Activated CD8-positive, alpha-beta memory T cell treated with anti-CD3 and anti-CD28 coated beads for 24 hours (primary cell): ENCODE results near the gene SLC17A5.
A peak's percentile ranks its signal among the peaks of the same experiment; 100 is the strongest.
"Not testable (repeated sequence)": the region's sequence is repeated elsewhere in the genome, so short reads cannot be mapped to it uniquely, and the experiment has no call there.

Experiments used
- DNase-seq: peaks from one replicate; pipeline ENCODE4 v3.0.0-alpha.2; 2020

SLC17A5 gene, protein sequence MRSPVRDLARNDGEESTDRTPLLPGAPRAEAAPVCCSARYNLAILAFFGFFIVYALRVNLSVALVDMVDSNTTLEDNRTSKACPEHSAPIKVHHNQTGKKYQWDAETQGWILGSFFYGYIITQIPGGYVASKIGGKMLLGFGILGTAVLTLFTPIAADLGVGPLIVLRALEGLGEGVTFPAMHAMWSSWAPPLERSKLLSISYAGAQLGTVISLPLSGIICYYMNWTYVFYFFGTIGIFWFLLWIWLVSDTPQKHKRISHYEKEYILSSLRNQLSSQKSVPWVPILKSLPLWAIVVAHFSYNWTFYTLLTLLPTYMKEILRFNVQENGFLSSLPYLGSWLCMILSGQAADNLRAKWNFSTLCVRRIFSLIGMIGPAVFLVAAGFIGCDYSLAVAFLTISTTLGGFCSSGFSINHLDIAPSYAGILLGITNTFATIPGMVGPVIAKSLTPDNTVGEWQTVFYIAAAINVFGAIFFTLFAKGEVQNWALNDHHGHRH

GRCh38 chr6:73653571-73654424 lies at the start of gene SLC17A5:
TSS of gene SLC17A5 (minus strand) at chr6:73653992. CDS start at chr6:73653886, 106 bp downstream.
- peak; percentile 96 for DNase-seq

DNA sequence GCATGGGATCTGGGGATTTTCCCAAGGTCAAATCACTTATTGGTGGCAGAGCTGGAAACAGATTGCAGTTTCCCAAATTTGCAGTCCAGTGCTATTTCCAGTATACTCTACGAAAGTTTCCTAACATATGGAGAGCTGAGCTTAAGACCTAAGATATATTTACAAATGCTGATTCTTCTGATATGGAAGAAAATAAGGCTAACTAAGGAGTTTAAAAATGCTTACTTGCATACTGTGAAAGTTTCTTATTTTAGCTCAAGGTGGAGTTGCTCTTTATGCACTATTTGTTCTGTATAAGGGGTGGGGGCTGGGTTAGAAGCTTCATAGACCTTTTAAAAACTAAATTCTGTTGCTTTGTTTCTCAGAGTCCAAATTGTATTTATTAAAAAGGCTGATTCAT lies 49.7 kb upstream of the SLC17A5 start:
- no peak for DNase-seq

GRCh38 chr6:73702444-73702843 lies 48.7 kb upstream of the SLC17A5 start:
- DNase-seq = no peak

DNA sequence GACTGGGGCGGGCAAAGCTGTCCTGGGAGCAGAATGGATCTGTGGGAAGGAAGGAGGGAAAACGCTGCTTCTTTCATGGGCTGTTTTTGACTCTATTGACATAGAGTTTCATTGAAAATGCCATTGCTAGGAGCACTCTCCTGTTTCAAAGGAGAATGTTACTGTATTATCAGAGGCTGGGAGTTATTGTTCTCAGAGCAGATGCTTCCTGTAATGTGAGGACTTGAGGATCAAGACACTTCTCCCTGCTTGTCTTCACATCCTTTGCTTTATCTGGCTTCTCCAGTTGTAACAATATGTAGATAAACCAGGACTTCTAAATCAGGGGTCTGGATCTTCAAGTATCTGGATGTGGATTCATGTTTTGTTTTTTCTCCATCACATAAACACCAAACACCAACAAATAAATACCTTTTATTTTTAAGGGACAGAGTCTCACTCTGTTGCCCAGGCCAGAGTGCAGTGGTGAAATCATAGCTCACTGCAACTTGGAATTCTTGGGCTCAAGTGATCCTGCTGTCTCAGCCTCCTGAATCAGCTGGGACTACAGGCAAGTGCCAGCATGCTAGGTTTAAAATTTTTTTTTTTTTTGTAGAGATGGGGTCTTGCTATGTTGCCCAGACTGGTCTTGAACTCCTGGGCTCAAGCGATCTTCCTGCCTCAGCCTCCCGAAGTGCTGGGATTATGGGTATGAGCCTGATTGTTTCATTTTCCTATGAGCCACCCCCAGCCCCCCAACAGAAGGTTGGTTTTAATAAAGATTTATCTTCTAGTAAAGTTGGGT lies 46.1 kb upstream of the SLC17A5 start:
- no peak for DNase-seq

GRCh38 chr6:73696966-73697655 lies 43.3 kb upstream of the SLC17A5 start:
- DNase-seq = no peak

DNA sequence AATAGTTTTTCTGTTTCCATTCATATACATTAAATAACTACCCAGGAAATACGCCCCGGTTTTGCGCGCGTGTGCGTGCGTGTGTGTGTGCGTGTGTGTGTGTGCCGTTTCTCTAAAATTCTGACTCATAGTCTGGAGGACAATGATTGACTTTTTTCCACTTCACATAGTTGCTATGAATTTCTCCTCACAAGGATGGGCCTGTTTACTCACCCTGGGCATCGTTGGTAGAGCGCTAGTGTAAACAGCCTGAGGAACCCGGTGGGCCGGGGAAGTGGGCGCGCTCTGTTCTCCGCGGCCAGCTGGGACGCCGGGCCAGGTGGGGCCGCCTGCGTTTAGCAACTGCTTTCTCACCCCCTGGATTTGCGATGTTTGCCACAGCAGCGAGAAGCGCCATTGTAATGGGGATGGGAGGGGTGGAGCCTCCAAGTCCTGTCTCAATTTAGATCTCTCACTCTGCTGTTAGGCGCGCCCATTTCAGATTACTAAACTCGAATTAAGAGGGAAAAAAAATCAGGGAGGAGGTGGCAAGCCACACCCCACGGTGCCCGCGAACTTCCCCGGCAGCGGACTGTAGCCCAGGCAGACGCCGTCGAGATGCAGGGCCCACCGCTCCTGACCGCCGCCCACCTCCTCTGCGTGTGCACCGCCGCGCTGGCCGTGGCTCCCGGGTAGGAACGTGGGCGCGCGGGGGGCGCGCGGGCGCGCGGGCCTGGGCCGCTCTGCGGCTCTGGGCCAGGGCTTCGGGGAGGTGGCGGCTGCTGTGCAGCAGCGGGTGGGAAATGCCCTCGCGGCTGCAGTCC lies 42.0 kb upstream of the SLC17A5 start, which contains the start of gene CD109:
Gene CD109, plus strand, starts transcription at position 585 of the 803 bp plus-strand sequence. Its CDS starts 13 bp downstream, at position 598.
- peak; percentile 89 for DNase-seq

DNA sequence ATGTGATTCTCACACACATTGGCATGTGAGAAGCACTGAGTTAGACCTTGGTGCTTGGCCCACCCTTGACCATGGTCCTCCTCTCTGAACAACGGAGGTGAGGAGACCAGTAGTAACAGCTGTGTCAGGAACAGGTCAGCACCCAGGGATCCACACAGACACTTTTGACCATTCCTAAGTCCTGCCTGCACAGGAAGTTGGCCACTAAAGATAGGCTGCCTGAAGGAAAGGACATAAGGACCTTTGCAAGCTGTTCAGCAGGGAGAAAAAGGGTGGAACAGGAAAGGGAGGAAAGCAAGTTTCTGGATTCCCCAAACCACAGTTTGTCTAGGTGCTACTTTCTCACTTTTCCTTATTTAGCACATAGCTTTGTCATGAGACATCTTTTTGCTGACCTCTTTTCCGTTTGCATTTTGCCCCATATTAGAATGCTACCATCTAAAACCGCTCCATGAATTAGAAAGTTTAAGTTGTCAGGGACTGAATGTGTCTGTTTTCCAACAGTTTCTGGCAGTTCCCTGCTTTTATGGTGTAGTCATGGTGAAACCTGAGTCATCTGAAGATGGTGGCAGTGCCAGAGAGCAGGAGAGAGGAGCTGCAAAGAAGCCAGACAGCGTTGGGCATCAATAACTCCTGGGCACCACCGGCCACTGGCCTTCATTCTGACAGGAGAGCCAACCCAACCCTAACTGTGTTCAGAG lies 41.1 kb upstream of the SLC17A5 start:
- peak; percentile 73 for DNase-seq

GRCh38 chr6:73691512-73691911 lies 37.7 kb upstream of the SLC17A5 start:
- no peak for DNase-seq

GRCh38 chr6:73690056-73690455 lies 36.3 kb upstream of the SLC17A5 start:
- DNase-seq = no peak

DNA sequence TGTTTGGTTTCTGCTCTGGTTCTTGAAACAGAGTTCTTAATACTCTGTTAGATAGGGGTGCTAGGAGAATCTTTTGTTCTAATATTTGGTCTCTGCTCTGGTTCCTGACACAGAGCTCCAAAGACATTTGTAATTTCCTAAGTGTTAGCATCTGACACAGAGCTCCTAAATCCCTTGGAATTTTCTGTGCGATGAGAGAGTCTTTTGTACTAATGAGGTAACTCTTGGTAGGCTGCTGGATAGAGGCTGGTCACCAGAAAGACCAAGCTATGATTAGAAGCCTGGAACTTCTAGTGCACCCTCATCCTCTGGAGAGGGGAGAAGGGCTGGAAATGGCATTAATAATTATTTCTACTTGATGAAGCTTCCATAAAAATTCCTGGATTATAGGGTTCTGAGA lies 34.6 kb upstream of the SLC17A5 start:
- no peak for DNase-seq

- not testable (repeated sequence) for DNase-seq
Measured at GRCh38 chr6:73683574-73683973, 29.8 kb upstream of the SLC17A5 start.

DNA sequence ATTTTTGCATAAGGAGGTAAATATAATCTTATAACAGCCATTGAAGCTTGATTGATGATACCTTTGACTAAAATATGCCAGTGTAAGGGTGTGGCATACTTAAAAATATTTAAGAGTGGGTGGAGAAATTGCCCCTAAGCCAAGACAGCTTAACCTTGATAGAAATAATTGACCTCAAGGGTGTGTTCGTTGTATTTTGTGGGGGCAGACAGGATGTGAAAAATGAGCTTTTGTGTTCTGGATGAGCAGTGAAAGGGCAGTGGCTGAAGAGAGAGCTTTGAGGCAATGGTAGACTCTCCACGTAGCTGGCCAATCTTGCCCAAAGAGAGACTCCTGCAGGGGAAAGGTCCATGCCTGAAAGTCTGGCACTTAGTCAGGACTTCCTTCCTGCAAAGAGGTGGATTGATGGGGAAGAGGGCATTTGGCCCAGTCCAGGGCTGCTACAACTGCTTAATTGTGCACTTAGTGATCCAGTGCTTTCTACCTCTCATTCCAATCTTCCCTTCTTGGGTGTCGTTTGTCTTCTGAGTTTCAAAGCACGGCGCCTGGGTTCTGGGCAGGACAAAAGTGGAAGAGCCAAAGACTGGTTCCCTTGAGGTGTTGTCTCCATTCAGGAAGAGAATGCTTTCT lies 26.6 kb upstream of the SLC17A5 start:
- DNase-seq = no peak

GRCh38 chr6:73679846-73680245 lies 26.1 kb upstream of the SLC17A5 start:
- DNase-seq = not testable (repeated sequence)

DNA sequence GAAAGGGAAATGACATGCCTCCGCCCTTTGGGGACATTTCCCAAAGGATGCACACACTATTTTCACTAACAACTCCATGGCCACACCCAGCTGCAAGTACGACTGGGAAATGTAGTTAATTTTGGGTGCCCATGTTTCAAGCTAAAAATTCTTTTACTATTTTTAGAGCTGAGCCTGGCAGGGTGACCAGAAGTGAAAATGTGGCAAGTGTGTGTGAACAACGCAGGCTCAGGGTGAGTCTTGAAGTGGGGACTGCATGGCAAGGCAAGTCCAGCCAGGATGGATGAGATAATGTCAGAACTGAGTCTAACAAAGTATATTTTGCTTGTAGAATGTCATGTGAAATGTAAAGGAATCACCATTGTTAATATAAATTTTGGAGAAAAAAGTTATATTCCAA lies 25.2 kb upstream of the SLC17A5 start:
- no peak for DNase-seq

DNA sequence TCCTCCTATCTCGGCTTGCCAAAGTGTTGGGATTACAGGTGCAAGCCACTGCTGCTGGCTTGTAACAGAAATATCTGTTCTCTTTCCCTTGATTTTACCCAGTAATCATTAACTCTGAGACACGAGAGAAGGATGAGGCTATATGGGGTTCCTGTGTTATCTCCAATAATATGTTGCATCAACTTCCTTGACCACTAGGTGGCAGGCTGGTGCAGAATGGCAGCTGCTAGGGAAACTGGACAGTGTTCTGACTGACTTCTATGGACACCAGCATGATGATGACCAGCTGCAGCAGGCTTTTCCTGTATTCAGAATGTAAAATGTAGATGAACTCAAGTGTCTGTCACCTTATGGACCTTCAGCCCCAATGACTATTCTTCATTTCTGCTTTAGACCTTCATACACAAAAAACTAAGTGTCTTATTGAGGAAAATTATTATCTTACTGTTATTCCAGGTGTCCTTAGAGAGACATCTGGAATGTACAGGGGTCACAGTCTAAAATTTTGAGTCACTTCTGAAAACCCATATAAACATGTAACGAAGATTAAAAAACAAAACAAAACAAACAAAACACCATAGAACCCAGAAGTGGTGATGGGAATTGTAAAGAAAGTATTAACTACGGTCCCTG lies 21.8 kb upstream of the SLC17A5 start:
- DNase-seq = peak; percentile 85

GRCh38 chr6:73671911-73672685 lies 18.3 kb upstream of the SLC17A5 start:
- DNase-seq = no peak

DNA sequence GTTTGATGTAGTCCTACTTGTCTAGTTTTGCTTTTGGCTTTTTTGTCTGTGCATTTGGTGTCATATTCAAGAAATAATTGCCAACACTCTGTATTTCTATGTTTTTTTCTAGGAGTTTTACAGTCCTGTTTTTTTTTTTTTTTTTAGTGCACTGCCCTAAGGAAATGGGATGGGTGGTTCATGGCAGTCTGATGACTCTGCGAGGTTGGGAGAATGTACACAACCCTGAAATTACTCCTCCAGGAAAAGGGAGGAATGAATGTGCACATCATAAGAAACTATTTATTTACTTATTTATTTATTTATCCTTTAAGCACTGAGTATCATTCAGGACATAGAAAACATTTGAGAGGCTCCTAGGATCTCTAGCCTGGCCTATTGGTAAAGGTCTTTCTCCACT lies 15.2 kb upstream of the SLC17A5 start:
- no peak for DNase-seq

DNA sequence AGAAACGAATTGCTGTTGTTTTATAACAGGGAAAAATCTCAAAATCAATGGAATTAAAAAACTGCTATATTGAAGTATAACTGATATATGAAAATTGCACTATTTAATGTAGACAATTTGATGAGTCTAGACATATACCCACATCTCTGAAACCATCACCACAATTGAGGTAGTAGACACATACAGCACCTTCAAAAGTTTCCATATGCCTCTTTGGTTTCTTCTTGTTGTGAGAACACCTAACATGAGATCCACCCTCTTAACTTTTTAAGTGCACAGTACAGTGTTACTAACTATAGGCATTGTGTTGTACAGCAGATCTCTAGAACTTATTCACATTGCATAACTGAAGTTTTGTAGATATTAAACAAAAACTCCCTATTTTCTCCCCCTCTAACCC lies 14.0 kb upstream of the SLC17A5 start:
- no peak for DNase-seq

DNA sequence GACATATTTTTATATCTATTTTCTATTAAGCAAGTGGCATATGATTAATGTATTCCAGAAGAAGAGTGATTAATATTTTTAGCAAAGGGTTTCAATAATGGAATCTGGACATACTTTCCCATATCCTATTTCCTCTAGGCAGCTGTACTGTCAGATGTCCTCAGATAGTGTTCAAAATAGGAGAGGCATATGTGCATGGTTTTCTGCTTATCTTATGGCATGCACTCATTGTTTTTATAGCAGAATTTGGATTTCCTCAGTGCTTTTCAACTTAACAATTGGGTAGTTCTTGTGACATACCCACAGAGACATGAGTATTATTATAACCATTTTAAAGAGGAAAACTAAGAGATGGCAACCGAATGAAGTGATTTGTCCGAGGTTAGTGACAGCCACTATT lies 12.6 kb upstream of the SLC17A5 start:
- DNase-seq = no peak
